ENCODE data around the gene STRA6.

The STRA6 gene

GRCh38 chr15:74206801-74207281 lies 4.3 kb upstream of the STRA6 start:
- no peak for DNase-seq (ENCODE audit: low read depth)

DNA sequence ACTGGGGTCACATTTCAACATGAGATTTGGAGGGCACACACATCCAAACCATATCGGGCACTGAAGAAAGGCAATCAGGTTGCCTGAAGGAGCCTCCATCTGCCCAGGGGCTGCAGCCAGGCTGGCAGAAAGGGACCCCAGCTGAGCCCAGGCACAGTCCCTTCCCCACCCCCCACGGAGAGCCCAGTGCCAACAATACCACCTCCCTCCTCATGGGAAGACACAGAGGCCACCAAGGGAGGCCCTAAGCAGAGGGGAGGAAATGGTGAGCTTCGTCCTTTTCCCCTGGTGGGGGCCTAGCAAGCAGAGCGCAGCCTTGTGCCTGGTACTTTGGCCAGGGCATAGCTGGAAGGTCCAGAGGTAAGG lies 3.0 kb upstream of the STRA6 start:
- no peak for DNase-seq (ENCODE audit: low read depth)

DNA sequence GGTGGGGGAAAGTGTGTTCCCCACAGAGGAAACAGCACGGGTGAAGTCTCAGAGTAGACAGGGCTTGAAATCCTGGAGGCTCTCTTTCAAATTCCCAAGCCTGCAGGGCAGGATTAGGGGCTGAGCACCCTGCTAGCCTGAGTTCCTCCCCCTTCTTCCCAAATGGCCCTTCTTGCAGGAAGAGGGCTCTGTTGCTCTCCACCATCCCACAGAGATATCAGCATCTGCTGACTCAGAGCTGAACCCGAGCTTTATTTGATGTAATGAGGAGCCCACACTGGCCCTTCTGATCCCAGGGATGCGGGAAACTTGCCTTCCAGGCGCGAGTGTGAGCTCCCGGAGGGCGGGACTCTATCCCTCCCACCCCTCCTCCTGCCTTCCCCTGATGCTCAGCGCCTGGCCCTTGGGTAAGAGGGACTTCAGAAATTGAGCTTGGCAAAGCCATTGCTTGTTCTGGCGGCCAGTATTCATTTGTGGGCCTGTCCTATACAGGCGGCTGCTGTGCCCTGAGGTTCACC lies 1.4 kb upstream of the STRA6 start:
- DNase-seq (ENCODE audit: low read depth) = no peak

- DNase-seq (ENCODE audit: low read depth) = no peak
These were observed 722 bp downstream of the STRA6 start for GRCh38 chr15:74201710-74202420.

GRCh38 chr15:74200871-74201419 lies 1.6 kb downstream of the STRA6 start:
- DNase-seq (ENCODE audit: low read depth) = no peak

- DNase-seq (ENCODE audit: low read depth) = no peak
These were observed 2.2 kb downstream of the STRA6 start for GRCh38 chr15:74200412-74200815.

DNA sequence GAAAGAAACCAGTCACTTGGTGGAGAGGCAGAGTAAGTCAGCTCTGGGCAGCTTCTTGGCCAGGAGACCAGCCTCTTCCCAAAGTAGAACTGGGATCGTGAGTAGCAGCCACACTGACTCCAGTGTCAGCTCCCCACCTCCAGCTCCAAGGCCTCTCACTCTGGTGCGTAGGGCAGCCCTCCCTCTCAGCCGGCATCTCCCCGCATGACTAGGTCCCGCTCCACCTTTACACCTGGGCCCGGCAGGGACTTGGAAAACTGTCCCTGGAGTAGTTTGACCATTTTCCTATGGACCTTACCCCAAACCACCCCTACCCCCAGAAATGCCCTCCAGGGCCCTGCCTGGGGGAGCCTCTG lies 3.3 kb downstream of the STRA6 start:
- DNase-seq (ENCODE audit: low read depth) = no peak

- DNase-seq (ENCODE audit: low read depth) = no peak
These were observed 5.2 kb downstream of the STRA6 start for GRCh38 chr15:74197176-74197965.

- DNase-seq (ENCODE audit: low read depth) = no peak
These were observed 6.4 kb downstream of the STRA6 start for GRCh38 chr15:74196175-74196574.

DNA sequence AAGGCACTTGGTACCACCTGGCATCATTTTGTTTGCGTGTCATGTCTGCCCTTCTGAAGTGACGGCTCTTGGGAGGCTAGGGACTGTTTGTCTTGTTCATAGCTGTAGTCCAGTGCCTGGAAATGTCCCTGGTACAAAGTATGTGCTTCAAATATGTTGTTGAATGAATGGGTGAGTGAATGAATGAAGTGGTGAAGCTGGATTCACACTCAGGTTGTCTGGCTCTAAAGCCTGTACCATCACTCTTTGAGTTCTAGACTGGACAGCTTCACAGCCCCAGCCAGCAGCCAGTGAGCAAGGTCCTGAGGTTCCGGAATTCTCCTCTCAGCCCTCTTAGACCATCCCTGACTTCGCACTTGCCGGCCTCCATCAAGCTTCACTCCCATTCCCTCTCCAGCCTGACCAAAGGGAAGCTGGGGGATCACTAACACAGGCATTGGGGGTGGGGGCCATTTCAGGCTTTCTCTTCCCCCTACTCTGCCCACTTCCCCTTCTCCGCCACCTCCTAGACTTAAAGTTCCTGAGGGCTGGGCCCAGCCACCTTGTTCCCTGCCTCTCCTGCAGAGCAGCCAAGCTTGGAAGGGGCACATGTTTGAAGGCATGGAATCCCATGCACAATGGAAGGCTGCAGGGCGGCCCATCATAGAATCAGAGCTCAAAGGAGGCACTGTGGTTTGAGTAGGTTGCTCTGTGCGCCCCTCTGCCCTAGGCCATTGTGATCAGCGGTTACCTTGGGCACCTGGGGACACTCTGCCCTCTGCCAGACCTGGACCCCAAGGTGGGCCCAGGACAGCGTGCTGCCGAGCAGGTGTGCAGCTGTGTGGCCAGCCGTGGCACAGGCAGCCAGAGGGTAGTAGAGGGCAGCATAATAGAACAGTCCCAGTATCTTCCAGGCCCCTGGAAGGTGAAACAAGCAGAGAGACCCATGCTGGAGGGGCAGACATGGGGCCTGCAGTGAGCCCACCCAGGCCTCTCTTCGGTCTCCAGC lies 7.7 kb downstream of the STRA6 start:
- DNase-seq (ENCODE audit: low read depth) = no peak

GRCh38 chr15:74193905-74194304 lies 8.7 kb downstream of the STRA6 start:
- no peak for DNase-seq (ENCODE audit: low read depth)

DNA sequence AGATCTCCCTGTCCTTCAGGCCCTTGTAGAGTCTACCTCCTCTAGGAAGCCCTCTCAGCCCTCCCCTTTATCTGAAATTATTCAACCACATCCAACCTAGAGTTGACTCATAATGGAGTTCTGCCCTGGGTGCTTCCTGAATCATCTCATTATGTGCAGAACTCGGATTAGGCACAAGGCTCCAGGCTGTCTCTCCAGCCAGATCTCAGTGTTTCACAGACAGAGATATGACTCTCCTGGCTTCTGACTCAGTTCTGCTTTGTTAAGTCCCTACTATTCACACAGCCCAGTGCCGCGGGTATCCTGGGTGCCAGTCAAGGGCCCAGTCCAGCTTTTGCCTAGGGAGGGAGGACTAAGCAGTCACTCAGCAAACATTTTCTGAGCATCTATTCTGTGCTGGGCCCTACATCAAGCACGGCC lies 9.3 kb downstream of the STRA6 start:
- no peak for DNase-seq (ENCODE audit: low read depth)

GRCh38 chr15:74192751-74193150 lies 9.8 kb downstream of the STRA6 start:
- no peak for DNase-seq (ENCODE audit: low read depth)

DNA sequence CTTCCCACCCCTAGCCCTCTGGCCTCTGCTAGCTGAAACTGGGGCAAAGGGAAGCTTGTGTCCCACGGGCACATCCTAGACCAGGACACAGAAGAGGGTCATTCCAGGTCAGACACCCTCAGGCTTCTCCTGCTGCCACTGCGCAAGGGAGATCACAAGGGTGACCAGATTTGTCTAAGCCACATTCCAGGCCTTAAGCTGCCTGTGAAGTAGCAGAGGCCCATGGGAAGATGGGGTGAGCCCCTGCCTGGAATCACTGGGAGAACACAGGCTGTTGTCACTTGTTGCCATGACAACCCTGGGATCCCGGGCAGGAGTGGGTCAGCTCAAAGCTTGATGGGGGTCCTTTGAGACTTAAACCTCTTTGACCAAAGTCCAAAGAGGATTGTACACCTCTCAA lies 10.8 kb downstream of the STRA6 start:
- no peak for DNase-seq (ENCODE audit: low read depth)

DNA sequence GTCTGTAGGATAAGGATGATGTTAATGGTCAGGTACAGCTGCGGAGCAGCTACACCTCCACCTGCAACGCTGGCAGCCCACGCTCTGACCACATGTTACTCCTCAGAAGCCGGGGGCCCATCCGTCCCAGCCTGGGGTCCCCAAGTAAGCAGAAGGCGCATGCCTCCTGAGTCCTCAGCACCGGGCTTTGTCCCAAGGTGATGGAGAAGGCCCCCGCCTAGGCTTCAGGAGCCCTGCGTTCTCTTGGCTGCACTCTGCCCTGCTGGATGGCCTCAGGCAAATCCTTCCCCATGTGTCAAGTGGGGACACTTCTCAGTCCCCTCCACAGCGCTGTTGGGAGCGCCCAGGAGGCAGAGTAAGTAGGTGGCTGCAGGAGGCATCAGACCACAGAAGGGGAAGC lies 14.4 kb downstream of the STRA6 start:
- DNase-seq (ENCODE audit: low read depth) = no peak

DNA sequence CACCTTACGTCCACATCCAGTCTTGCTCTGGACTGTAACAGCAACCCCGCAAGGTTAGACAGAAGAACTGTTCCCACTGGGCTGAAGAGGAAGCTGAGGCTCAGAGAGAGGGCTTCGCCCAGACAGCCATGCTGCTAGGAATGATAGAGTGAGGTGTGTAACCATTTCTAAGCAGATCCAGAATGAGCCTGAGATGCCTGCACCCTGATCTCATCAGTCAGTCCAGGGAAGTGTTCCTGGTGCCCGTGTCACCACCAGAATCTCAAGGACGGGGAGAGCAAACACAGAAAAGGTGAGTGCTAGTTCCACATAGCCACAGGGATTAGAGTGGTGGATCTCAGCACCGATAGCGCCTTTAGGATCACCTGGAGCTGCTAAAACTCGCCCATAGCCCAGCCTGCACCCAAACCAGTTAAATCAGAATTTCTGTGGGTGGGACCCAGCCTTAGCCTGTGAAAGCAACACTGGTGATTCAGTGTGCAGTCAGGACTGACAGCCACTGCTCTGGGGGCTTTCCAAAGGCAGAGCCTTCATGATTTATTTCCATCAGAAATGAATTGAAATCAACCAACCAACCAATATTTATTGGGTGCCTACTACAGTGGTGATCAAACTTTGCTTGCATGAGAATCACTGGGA lies 16.8 kb downstream of the STRA6 start:
- no peak for DNase-seq (ENCODE audit: low read depth)

DNA sequence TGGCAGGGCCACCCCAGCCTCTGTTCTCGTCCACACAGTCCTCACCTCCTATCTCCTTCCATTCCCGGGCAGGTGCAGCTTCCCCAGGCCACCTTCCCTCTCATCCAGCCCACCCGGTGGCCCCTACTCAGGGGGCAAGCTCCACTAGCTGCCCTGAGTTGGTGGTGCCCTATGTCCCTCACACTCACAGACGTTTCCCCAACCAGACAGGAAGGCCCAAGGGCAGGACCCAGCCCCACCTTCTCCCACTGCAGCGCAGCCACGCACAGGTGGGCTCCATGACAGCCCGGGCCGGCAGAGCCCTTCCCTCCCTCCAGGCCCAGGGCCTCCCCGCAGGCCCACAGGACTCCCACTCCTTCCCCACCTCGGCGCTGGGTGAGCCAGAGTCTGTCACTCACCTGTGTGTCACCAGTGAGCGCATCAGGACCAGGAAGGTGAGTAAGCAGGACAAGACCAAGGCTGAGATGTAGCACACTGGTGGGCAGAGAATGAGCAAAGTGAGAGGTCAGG lies 17.9 kb downstream of the STRA6 start:
- DNase-seq (ENCODE audit: low read depth) = no peak

GRCh38 chr15:74182131-74182530 lies 20.5 kb downstream of the STRA6 start:
- no peak for DNase-seq (ENCODE audit: low read depth)

DNA sequence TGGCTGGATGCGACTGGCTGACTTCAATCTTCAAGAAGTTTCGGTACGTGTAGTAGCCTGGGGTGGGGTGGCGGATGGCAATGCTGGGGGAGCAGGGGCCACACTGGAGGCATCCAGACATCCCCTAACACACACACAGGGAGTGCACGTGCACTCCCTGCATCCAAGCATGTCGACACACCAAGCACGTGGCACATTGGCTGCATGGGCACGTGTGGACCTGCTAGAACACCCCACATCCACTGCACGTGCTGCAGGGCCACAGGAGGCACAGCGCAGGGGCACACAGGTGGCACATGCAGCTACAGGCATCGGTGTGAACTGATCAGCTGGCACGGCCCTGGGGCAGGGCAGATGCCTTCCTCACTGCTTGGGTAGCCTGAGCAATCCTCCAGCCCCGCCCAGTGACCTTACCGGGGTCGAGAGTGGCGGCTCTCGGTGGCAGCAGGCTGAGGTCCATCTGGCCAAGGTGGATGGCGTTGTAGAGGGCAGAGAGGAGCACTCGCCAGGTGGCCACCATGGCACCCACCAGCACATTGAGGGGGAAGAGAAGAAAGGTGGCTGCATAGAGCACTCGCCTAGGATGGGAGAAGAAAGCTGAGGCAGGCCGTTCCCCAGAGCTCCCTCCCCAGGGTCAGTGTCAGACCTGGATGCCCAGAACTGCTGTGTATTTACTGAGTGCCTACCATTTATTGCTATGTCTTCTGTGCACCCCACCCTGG lies 21.5 kb downstream of the STRA6 start:
- no peak for DNase-seq (ENCODE audit: low read depth)

Measured in stimulated activated CD8-positive, alpha-beta memory T cell treated with anti-CD3 and anti-CD28 coated beads, Interleukin-15, amount 100 ng/mL, for 1 hour (primary cell).